Fibroblast of lung (primary cell): ENCODE data around the gene ACADL.

Experiments
- CTCF ChIP-seq, 2 donors: IDR thresholded peaks in 1 of 2; conservative IDR thresholded peaks in 1 of 2; 1 replicate in 1 of 2; 2 replicates in 1 of 2; pipeline ENCODE4 v1.5.1; 2011 to 2012; ENCODE audit warnings: low read length in 2 of 2, control low read depth in 1 of 2, inconsistent platforms in 1 of 2, low read depth in 1 of 2, mild to moderate bottlenecking in 1 of 2
- EZH2 ChIP-seq: IDR thresholded peaks from 2 replicates; pipeline ENCODE4 v1.5.1; 2012; ENCODE audit warnings: low read length, control low read depth, mild to moderate bottlenecking; ENCODE audit errors: missing control alignments

- TF ChIP-seq CTCF (conservative IDR thresholded peaks at IDR 0.05 in 1 of 2, IDR thresholded peaks at IDR 0.05 in 1 of 2; ENCODE audit: low read depth in 1 of 2, low read length in 2 of 2) (no peak), EZH2 (no peak)
These were observed 38.6 kb upstream of the ACADL start for GRCh38 chr2:210263841-210264240.
